Stimulated activated memory B cell treated with anti-CD40 and anti-IgM and Interleukin-4, amounts not matched to agents 10 μg/mL and 1 μg/mL and 100 μg/mL, for 72 hours (primary cell): ENCODE data around the gene GATA5.

Source experiments
- ATAC-seq: fragments of 150-1000 bp; cut with Tn5 transposase; 2 replicates; pipeline ENCODE4 v1.10.0; 2021
- H3K27ac Mint-ChIP-seq: one replicate; pipeline ENCODE4 v1.8.0; 2022; ENCODE audit warnings: mild to moderate bottlenecking, mixed read lengths
- H3K27me3 Mint-ChIP-seq: one replicate; pipeline ENCODE4 v1.8.0; 2022; ENCODE audit warnings: mixed read lengths
- H3K36me3 Mint-ChIP-seq: one replicate; pipeline ENCODE4 v1.8.0; 2022; ENCODE audit warnings: mixed read lengths
- H3K4me1 Mint-ChIP-seq: one replicate; pipeline ENCODE4 v1.8.0; 2022; ENCODE audit warnings: mixed read lengths
- H3K4me3 Mint-ChIP-seq: one replicate; pipeline ENCODE4 v1.8.0; 2022; ENCODE audit warnings: mild to moderate bottlenecking, moderate library complexity, mixed read lengths
- H3K9me3 Mint-ChIP-seq: one replicate; pipeline ENCODE4 v1.8.0; 2022; ENCODE audit warnings: mixed read lengths

Gene GATA5

GRCh38 chr20:62474604-62475026 lies 1.2 kb downstream of the GATA5 start:
- H3K27me3 Mint-ChIP-seq, result peaks cover 73% of the 10 kb centered on the region
- ATAC-seq, result no peak
- no peak overlapping the region for H3K4me3 Mint-ChIP-seq
- H3K27ac Mint-ChIP-seq, result no peak overlapping the region
- H3K9me3 Mint-ChIP-seq, result no peaks in the 10 kb centered on the region
- peaks cover 9% of the 10 kb centered on the region for H3K4me1 Mint-ChIP-seq
- H3K36me3 Mint-ChIP-seq, result no peaks in the 10 kb centered on the region

- Mint-ChIP-seq H3K27ac (no peak overlapping the region), H3K4me3 (no peak overlapping the region), H3K4me1 (peaks cover 9% of the 10 kb centered on the region), H3K9me3 (no peaks in the 10 kb centered on the region), H3K36me3 (no peaks in the 10 kb centered on the region), H3K27me3 (peaks cover 73% of the 10 kb centered on the region)
- no peak for ATAC-seq
These were observed 1.8 kb downstream of the GATA5 start for GRCh38 chr20:62473717-62474603.

- no peaks in the 10 kb centered on the region for H3K9me3 Mint-ChIP-seq
- ATAC-seq, result no peak
- H3K27ac Mint-ChIP-seq, result no peak overlapping the region
- H3K4me3 Mint-ChIP-seq, result no peak overlapping the region
- H3K36me3 Mint-ChIP-seq, result no peaks in the 10 kb centered on the region
- peaks cover 72% of the 10 kb centered on the region for H3K27me3 Mint-ChIP-seq
- peaks cover 9% of the 10 kb centered on the region for H3K4me1 Mint-ChIP-seq
These were observed 2.7 kb downstream of the GATA5 start for GRCh38 chr20:62472941-62473585.

- ATAC-seq, result no peak
- Mint-ChIP-seq H3K4me3 (no peak overlapping the region), H3K27ac (no peak overlapping the region), H3K4me1 (peaks cover 9% of the 10 kb centered on the region), H3K27me3 (peaks cover 72% of the 10 kb centered on the region), H3K36me3 (no peaks in the 10 kb centered on the region), H3K9me3 (no peaks in the 10 kb centered on the region)
These were observed 3.5 kb downstream of the GATA5 start for GRCh38 chr20:62472138-62472940.

- no peak overlapping the region for H3K27ac Mint-ChIP-seq
- no peak for ATAC-seq
- H3K9me3 Mint-ChIP-seq, result no peaks in the 10 kb centered on the region
- H3K4me1 Mint-ChIP-seq, result no peaks in the 10 kb centered on the region
- H3K36me3 Mint-ChIP-seq, result no peaks in the 10 kb centered on the region
- H3K4me3 Mint-ChIP-seq, result no peak overlapping the region
- H3K27me3 Mint-ChIP-seq, result peaks cover 65% of the 10 kb centered on the region
These were observed 5.3 kb downstream of the GATA5 start for GRCh38 chr20:62470459-62470858.

- H3K36me3 Mint-ChIP-seq, result no peaks in the 10 kb centered on the region
- H3K4me1 Mint-ChIP-seq, result no peaks in the 10 kb centered on the region
- H3K9me3 Mint-ChIP-seq, result no peaks in the 10 kb centered on the region
- no peak overlapping the region for H3K4me3 Mint-ChIP-seq
- no peak overlapping the region for H3K27ac Mint-ChIP-seq
- ATAC-seq, result no peak
- H3K27me3 Mint-ChIP-seq, result peaks cover 65% of the 10 kb centered on the region
These were observed 5.8 kb downstream of the GATA5 start for GRCh38 chr20:62470001-62470400.

- Mint-ChIP-seq H3K27me3 (peaks cover 71% of the 10 kb centered on the region), H3K4me1 (no peaks in the 10 kb centered on the region), H3K9me3 (no peaks in the 10 kb centered on the region), H3K27ac (no peak overlapping the region), H3K36me3 (no peaks in the 10 kb centered on the region), H3K4me3 (no peak overlapping the region)
- no peak for ATAC-seq
These were observed 6.4 kb downstream of the GATA5 start for GRCh38 chr20:62469352-62469751.

- H3K27me3 Mint-ChIP-seq, result peaks cover 57% of the 10 kb centered on the region
- peak; percentile 2 for ATAC-seq
- no peak overlapping the region for H3K4me3 Mint-ChIP-seq
- H3K9me3 Mint-ChIP-seq, result no peaks in the 10 kb centered on the region
- no peak overlapping the region for H3K27ac Mint-ChIP-seq
- H3K36me3 Mint-ChIP-seq, result no peaks in the 10 kb centered on the region
- no peaks in the 10 kb centered on the region for H3K4me1 Mint-ChIP-seq
These were observed 8.8 kb downstream of the GATA5 start for GRCh38 chr20:62466806-62467537.

- no peak overlapping the region for H3K27ac Mint-ChIP-seq
- H3K36me3 Mint-ChIP-seq, result no peaks in the 10 kb centered on the region
- ATAC-seq, result peak; percentile 3
- no peaks in the 10 kb centered on the region for H3K4me1 Mint-ChIP-seq
- no peaks in the 10 kb centered on the region for H3K9me3 Mint-ChIP-seq
- H3K4me3 Mint-ChIP-seq, result no peak overlapping the region
- peaks cover 60% of the 10 kb centered on the region for H3K27me3 Mint-ChIP-seq
These were observed 9.6 kb downstream of the GATA5 start for GRCh38 chr20:62466072-62466760.

- Mint-ChIP-seq H3K27ac (no peak overlapping the region), H3K36me3 (no peaks in the 10 kb centered on the region), H3K4me3 (no peak overlapping the region), H3K27me3 (peaks cover 61% of the 10 kb centered on the region), H3K4me1 (no peaks in the 10 kb centered on the region), H3K9me3 (no peaks in the 10 kb centered on the region)
- ATAC-seq, result no peak
These were observed 10.8 kb downstream of the GATA5 start for GRCh38 chr20:62464990-62465389.

- H3K9me3 Mint-ChIP-seq, result no peaks in the 10 kb centered on the region
- H3K36me3 Mint-ChIP-seq, result no peaks in the 10 kb centered on the region
- H3K27me3 Mint-ChIP-seq, result peaks cover 61% of the 10 kb centered on the region
- H3K4me1 Mint-ChIP-seq, result no peaks in the 10 kb centered on the region
- H3K4me3 Mint-ChIP-seq, result no peak overlapping the region
- H3K27ac Mint-ChIP-seq, result no peak overlapping the region
- no peak for ATAC-seq
These were observed 11.4 kb downstream of the GATA5 start for GRCh38 chr20:62464425-62464770.

GRCh38 chr20:62463651-62464424 lies 12.0 kb downstream of the GATA5 start:
- H3K4me3 Mint-ChIP-seq, result no peak overlapping the region
- peaks cover 62% of the 10 kb centered on the region for H3K27me3 Mint-ChIP-seq

GRCh38 chr20:62462976-62463592 lies 12.7 kb downstream of the GATA5 start:
- no peaks in the 10 kb centered on the region for H3K9me3 Mint-ChIP-seq
- H3K36me3 Mint-ChIP-seq, result no peaks in the 10 kb centered on the region
- peak; percentile 24 for ATAC-seq
- H3K27me3 Mint-ChIP-seq, result peaks cover 62% of the 10 kb centered on the region
- no peak overlapping the region for H3K4me3 Mint-ChIP-seq
- no peak overlapping the region for H3K27ac Mint-ChIP-seq
- H3K4me1 Mint-ChIP-seq, result no peaks in the 10 kb centered on the region

More at GRCh38 chr20:62463651-62464424, 12.0 kb downstream of the GATA5 start:
- Mint-ChIP-seq H3K36me3 (no peaks in the 10 kb centered on the region), H3K27ac (no peak overlapping the region), H3K4me1 (no peaks in the 10 kb centered on the region), H3K9me3 (no peaks in the 10 kb centered on the region)
- no peak for ATAC-seq
